SIG-M5 (cell line): Measurements from ENCODE around the gene ACVRL1.

Source experiments
- DNase-seq: peaks from one replicate; lab custom pipeline; 2025; lab: John Stamatoyannopoulos, UW

Gene ACVRL1

GRCh38 chr12:51944608-51945233 is 37.4 kb downstream of the ACVRL1 start:
- DNase-seq, result no peak

GRCh38 chr12:51947246-51947996 is 40.1 kb downstream of the ACVRL1 start:
- no peak for DNase-seq

- no peak for DNase-seq
These were observed 40.8 kb downstream of the ACVRL1 start for GRCh38 chr12:51948066-51948465.

GRCh38 chr12:51949342-51950030 is 42.2 kb downstream of the ACVRL1 start:
- no peak for DNase-seq

GRCh38 chr12:51950682-51951198 is 43.4 kb downstream of the ACVRL1 start:
- DNase-seq, result no peak

GRCh38 chr12:51951199-51951842 is 44.0 kb downstream of the ACVRL1 start, which contains the start of gene ACVR1B:
ACVR1B (plus strand) TSS chr12:51951699; CDS start chr12:51951744, 45 bp downstream.
- peak; percentile 29 for DNase-seq

GRCh38 chr12:51951843-51952722 is 44.8 kb downstream of the ACVRL1 start:
- DNase-seq, result no peak

GRCh38 chr12:51953089-51953488 is 45.8 kb downstream of the ACVRL1 start:
- DNase-seq, result no peak

GRCh38 chr12:51953864-51954263 is 46.6 kb downstream of the ACVRL1 start:
- DNase-seq, result no peak

- no peak for DNase-seq
These were observed 47.5 kb downstream of the ACVRL1 start for GRCh38 chr12:51954561-51955361.

- no peak for DNase-seq
These were observed 48.4 kb downstream of the ACVRL1 start for GRCh38 chr12:51955702-51956101.

- no peak for DNase-seq
These were observed 51.2 kb downstream of the ACVRL1 start for GRCh38 chr12:51958542-51958941.

- DNase-seq, result no peak
These were observed 51.9 kb downstream of the ACVRL1 start for GRCh38 chr12:51959211-51959610.

GRCh38 chr12:51959921-51960320 is 52.6 kb downstream of the ACVRL1 start:
- DNase-seq, result no peak

GRCh38 chr12:51960488-51960887 is 53.2 kb downstream of the ACVRL1 start:
- DNase-seq, result no peak

GRCh38 chr12:51960890-51961289 is 53.6 kb downstream of the ACVRL1 start:
- no peak for DNase-seq

- no peak for DNase-seq
These were observed 54.5 kb downstream of the ACVRL1 start for GRCh38 chr12:51961834-51962233.

- DNase-seq, result no peak
These were observed 55.4 kb downstream of the ACVRL1 start for GRCh38 chr12:51962737-51963136.

GRCh38 chr12:51963477-51963876 is 56.2 kb downstream of the ACVRL1 start:
- no peak for DNase-seq

GRCh38 chr12:51969643-51970042 is 62.3 kb downstream of the ACVRL1 start:
- no peak for DNase-seq
